Esophagus mucosa (tissue), 1 donor: ENCODE results near the gene IER3. TPM values are rescaled to one million over a fixed set of nuclear protein-coding genes. Genes with fewer than 3 reads are reported as not detected.
A peak's percentile ranks its signal among the peaks of the same experiment; 100 is the strongest.
"Not testable (repeated sequence)": the region's sequence is repeated elsewhere in the genome, so short reads cannot be mapped to it uniquely, and the experiment has no call there.

Experiments
- ATAC-seq: fragments of 200-7000 bp; cut with Tn5 transposase; one replicate; pipeline ENCODE4 v1.9.1; 2020
- total RNA-seq: library from RNA; stranded (reverse); gene quantifications from one replicate; pipeline ENCODE4 v1.2.4, GENCODE V29; 2023
- donor health status: DM: yes; HTN: yes; CAD: no.

IER3 gene
- total RNA-seq, 1 donor from 2014 or later, result 74.3 TPM

- ATAC-seq, result not testable (repeated sequence)
These were observed 20.3 kb downstream of the IER3 start for GRCh38 chr6:30723843-30724741.

GRCh38 chr6:30723159-30723842 is 21.0 kb downstream of the IER3 start:
- not testable (repeated sequence) for ATAC-seq

- peak; percentile 29 for ATAC-seq
These were observed 21.9 kb downstream of the IER3 start for GRCh38 chr6:30722280-30723112.

GRCh38 chr6:30722025-30722279 is 22.4 kb downstream of the IER3 start:
- not testable (repeated sequence) for ATAC-seq

- peak; percentile 75 for ATAC-seq
These were observed 22.9 kb downstream of the IER3 start for GRCh38 chr6:30721198-30722024.

- peak; percentile 23 for ATAC-seq
These were observed 23.6 kb downstream of the IER3 start for GRCh38 chr6:30720738-30721197.

GRCh38 chr6:30719791-30720737 is 24.3 kb downstream of the IER3 start, which contains the start of gene TUBB:
TSS of gene TUBB (plus strand) at chr6:30720352. CDS start at chr6:30720507, 155 bp downstream.
- ATAC-seq, result peak; percentile 74

GRCh38 chr6:30719356-30719755 is 25.0 kb downstream of the IER3 start:
- no peak for ATAC-seq

- not testable (repeated sequence) for ATAC-seq
These were observed 26.3 kb downstream of the IER3 start for GRCh38 chr6:30717845-30718720.

- ATAC-seq, result peak; percentile 86
These were observed 27.1 kb downstream of the IER3 start, which contains the start of gene MDC1 for GRCh38 chr6:30717129-30717844. TSS of gene MDC1 (minus strand) at chr6:30717281. CDS start at chr6:30715175, 2,106 bp downstream.

- ATAC-seq, result no peak
These were observed 27.5 kb downstream of the IER3 start for GRCh38 chr6:30716879-30717128.

GRCh38 chr6:30714263-30714662 is 30.1 kb downstream of the IER3 start:
- no peak for ATAC-seq

GRCh38 chr6:30712441-30712945 is 31.9 kb downstream of the IER3 start:
- no peak for ATAC-seq

GRCh38 chr6:30711758-30712380 is 32.5 kb downstream of the IER3 start:
- ATAC-seq, result no peak

GRCh38 chr6:30709101-30709868 is 35.1 kb downstream of the IER3 start:
- ATAC-seq, result no peak

GRCh38 chr6:30707281-30707850 is 37.0 kb downstream of the IER3 start:
- ATAC-seq, result peak; percentile 21

- ATAC-seq, result no peak
These were observed 38.7 kb downstream of the IER3 start for GRCh38 chr6:30705620-30706019.
